OCI-LY1 (cell line): ENCODE data around the gene PCBP4.

Experiments
- H2AFZ ChIP-seq: fragments of 200-600 bp; sonication (generic), shearing (Covaris generic); 2 replicates; pipeline ENCODE4 v1.6.0; 2014; ENCODE audit warnings: antibody characterized with exemption, mild to moderate bottlenecking, low read length
- H3F3A ChIP-seq: fragments of 200-600 bp; sonication (generic), shearing (Covaris generic); 2 replicates; pipeline ENCODE4 v1.6.0; 2014; ENCODE audit warnings: mild to moderate bottlenecking, antibody characterized with exemption, low read length, moderate library complexity; ENCODE audit not compliant: insufficient read depth
- H3K27ac ChIP-seq: fragments of 200-600 bp; sonication (generic); 2 replicates; pipeline ENCODE4 v1.5.1; 2014; ENCODE audit warnings: low read length, mixed run types, mild to moderate bottlenecking, low read depth; ENCODE audit not compliant: poor library complexity, severe bottlenecking
- H3K27me3 ChIP-seq: fragments of 200-600 bp; sonication (generic); 2 replicates; pipeline ENCODE4 v1.6.0; 2014; ENCODE audit warnings: antibody characterized with exemption, mild to moderate bottlenecking, low read length, moderate library complexity; ENCODE audit not compliant: insufficient read depth
- H3K36me3 ChIP-seq: fragments of 200-600 bp; sonication (generic); 2 replicates; pipeline ENCODE4 v1.6.1; 2014; ENCODE audit warnings: mild to moderate bottlenecking, antibody characterized with exemption, low read length, moderate library complexity, mixed read lengths; ENCODE audit not compliant: insufficient read depth
- H3K4me1 ChIP-seq: fragments of 200-600 bp; sonication (generic); 2 replicates; pipeline ENCODE4 v1.5.1; 2014; ENCODE audit warnings: mild to moderate bottlenecking, low read length, moderate library complexity; ENCODE audit not compliant: insufficient read depth, severe bottlenecking
- H3K4me2 ChIP-seq: fragments of 200-600 bp; sonication (generic), shearing (Covaris generic); 2 replicates; pipeline ENCODE4 v1.6.1; 2014; ENCODE audit warnings: low read length
- H3K4me3 ChIP-seq: fragments of 200-600 bp; sonication (generic); 2 replicates; pipeline ENCODE4 v1.5.1; 2014; ENCODE audit warnings: low read length, low read depth, mild to moderate bottlenecking, mixed read lengths; ENCODE audit not compliant: poor library complexity, severe bottlenecking
- H3K79me2 ChIP-seq: fragments of 200-600 bp; shearing (Covaris generic); 2 replicates; pipeline ENCODE4 v1.6.1; 2016; ENCODE audit warnings: mixed run types, low read length, mixed read lengths; ENCODE audit not compliant: insufficient read depth
- H3K9ac ChIP-seq: fragments of 200-600 bp; sonication (generic), shearing (Covaris generic); 2 replicates; pipeline ENCODE4 v1.6.1; 2014; ENCODE audit warnings: mild to moderate bottlenecking, low read length, mixed read lengths
- H3K9me2 ChIP-seq: fragments of 200-600 bp; sonication (generic), shearing (Covaris generic); 2 replicates; pipeline ENCODE4 v1.6.1; 2014; ENCODE audit warnings: low read depth, mild to moderate bottlenecking, low read length, mixed read lengths
- H3K9me3 ChIP-seq: fragments of 200-600 bp; shearing (Covaris generic); 2 replicates; pipeline ENCODE4 v1.6.1; 2014; ENCODE audit warnings: low read length, mixed read lengths
- H4K20me1 ChIP-seq: fragments of 200-600 bp; sonication (generic), shearing (Covaris generic); 2 replicates; pipeline ENCODE4 v1.6.0; 2016; ENCODE audit warnings: mild to moderate bottlenecking, low read length; ENCODE audit not compliant: insufficient read depth
- CTCF ChIP-seq: fragments of 200-600 bp; sonication (generic), shearing (Covaris generic); IDR thresholded peaks from 2 replicates; pipeline ENCODE4 v1.5.1; 2017; ENCODE audit warnings: mild to moderate bottlenecking, antibody characterized with exemption, low read length, moderate library complexity, mixed read lengths
- EZH2 ChIP-seq: fragments of 200-600 bp; sonication (generic), shearing (Covaris generic); IDR thresholded peaks from 2 replicates; pipeline ENCODE4 v1.8.0; 2017; ENCODE audit warnings: borderline replicate concordance, mixed run types, mild to moderate bottlenecking, antibody characterized with exemption, low read length, moderate library complexity, mixed read lengths

PCBP4 gene

GRCh38 chr3:52005571-52005986, 38.3 kb upstream of the PCBP4 start:
- Histone ChIP-seq H3K4me3 (no peak overlapping the region), H2AFZ (no peak overlapping the region), H3K9ac (no peak overlapping the region)

GRCh38 chr3:52004906-52005395, 37.7 kb upstream of the PCBP4 start:
- Histone ChIP-seq H3K27me3 (0 out of 2 replicates have a peak, but pooled peaks cover 7% of the 10 kb centered on the region), H3F3A (no peaks in the 10 kb centered on the region), H3K79me2 (no peaks in the 10 kb centered on the region), H3K4me3 (no peak overlapping the region), H4K20me1 (no peaks in the 10 kb centered on the region), H3K27ac (no peak overlapping the region), H3K36me3 (no peaks in the 10 kb centered on the region), H3K9me2 (no peaks in the 10 kb centered on the region), H2AFZ (no peak overlapping the region), H3K4me1 (no peaks in the 10 kb centered on the region), H3K9ac (no peak overlapping the region), H3K4me2 (no peak overlapping the region), H3K9me3 (no peaks in the 10 kb centered on the region)
- no peak for TF ChIP-seq CTCF

More at GRCh38 chr3:52005571-52005986, 38.3 kb upstream of the PCBP4 start:
- no peaks in the 10 kb centered on the region for H3K9me3 ChIP-seq
- no peak overlapping the region for H3K27ac ChIP-seq
- TF ChIP-seq CTCF (no peak), EZH2 (no peak)
- H3K27me3 ChIP-seq: 0 out of 2 replicates have a peak, but pooled peaks cover 7% of the 10 kb centered on the region
- H3F3A ChIP-seq: no peaks in the 10 kb centered on the region
- no peak overlapping the region for H3K4me2 ChIP-seq
- H3K4me1 ChIP-seq: no peaks in the 10 kb centered on the region
- no peaks in the 10 kb centered on the region for H3K79me2 ChIP-seq
- no peaks in the 10 kb centered on the region for H3K9me2 ChIP-seq
- no peaks in the 10 kb centered on the region for H3K36me3 ChIP-seq
- H4K20me1 ChIP-seq: no peaks in the 10 kb centered on the region

GRCh38 chr3:52004163-52004787, 37.0 kb upstream of the PCBP4 start:
- H3K27ac ChIP-seq: no peak overlapping the region
- no peaks in the 10 kb centered on the region for H3K36me3 ChIP-seq
- no peak overlapping the region for H3K9ac ChIP-seq
- no peaks in the 10 kb centered on the region for H3K9me2 ChIP-seq
- H3K4me2 ChIP-seq: no peak overlapping the region
- H3K9me3 ChIP-seq: no peaks in the 10 kb centered on the region
- no peaks in the 10 kb centered on the region for H4K20me1 ChIP-seq
- TF ChIP-seq EZH2 (no peak), CTCF (peak; percentile 28; the same call in 1 of the 2 replicates)
- H3K4me3 ChIP-seq: no peak overlapping the region
- 0 out of 2 replicates have a peak, but pooled peaks cover 7% of the 10 kb centered on the region for H3K27me3 ChIP-seq
- H3K4me1 ChIP-seq: no peaks in the 10 kb centered on the region
- H3F3A ChIP-seq: no peaks in the 10 kb centered on the region
- no peak overlapping the region for H2AFZ ChIP-seq
- no peaks in the 10 kb centered on the region for H3K79me2 ChIP-seq
